Chondrocyte (in vitro differentiated cells): Measurements from ENCODE around the gene NEDD8. TPM values are rescaled to one million over a fixed set of nuclear protein-coding genes. Genes with fewer than 3 reads are reported as not detected.

ENCODE experiments used
- DNase-seq: peaks from one replicate; pipeline ENCODE4 v3.0.0; 2021; ENCODE audit warnings: mixed read lengths, low spot score
- H3K27ac Mint-ChIP-seq: one replicate; pipeline ENCODE4 v1.8.0; 2021; ENCODE audit warnings: mild to moderate bottlenecking, moderate library complexity, mixed read lengths; ENCODE audit not compliant: unreplicated experiment
- H3K27me3 Mint-ChIP-seq: 2 replicates; pipeline ENCODE4 v1.8.0; 2021; ENCODE audit warnings: low read depth, mixed read lengths
- H3K36me3 Mint-ChIP-seq: 2 replicates; pipeline ENCODE4 v1.8.0; 2021; ENCODE audit warnings: low read depth, mixed read lengths
- H3K4me1 Mint-ChIP-seq: 2 replicates; pipeline ENCODE4 v1.8.0; 2021; ENCODE audit warnings: low read depth, mild to moderate bottlenecking, mixed read lengths
- H3K4me3 Mint-ChIP-seq: one replicate; pipeline ENCODE4 v1.8.0; 2021; ENCODE audit warnings: mild to moderate bottlenecking, moderate library complexity, mixed read lengths; ENCODE audit not compliant: unreplicated experiment
- H3K9me3 Mint-ChIP-seq: 2 replicates; pipeline ENCODE4 v1.8.0; 2021; ENCODE audit warnings: low read depth, mixed read lengths
- total RNA-seq: library from RNA; stranded (reverse); gene quantifications from 3 replicates; pipeline ENCODE4 v1.2.1, GENCODE V29; 2021
- TF ChIP-seq, protein P1 (sequence below): fragments of 200-600 bp; sonication (generic); IDR thresholded peaks from 2 replicates; pipeline ENCODE4 v1.5.0; 2021; ENCODE audit warnings: antibody characterized with exemption, mild to moderate bottlenecking, moderate library complexity

The NEDD8 gene
- total RNA-seq, 1 donor from 2014 or later = 154 TPM

DNA sequence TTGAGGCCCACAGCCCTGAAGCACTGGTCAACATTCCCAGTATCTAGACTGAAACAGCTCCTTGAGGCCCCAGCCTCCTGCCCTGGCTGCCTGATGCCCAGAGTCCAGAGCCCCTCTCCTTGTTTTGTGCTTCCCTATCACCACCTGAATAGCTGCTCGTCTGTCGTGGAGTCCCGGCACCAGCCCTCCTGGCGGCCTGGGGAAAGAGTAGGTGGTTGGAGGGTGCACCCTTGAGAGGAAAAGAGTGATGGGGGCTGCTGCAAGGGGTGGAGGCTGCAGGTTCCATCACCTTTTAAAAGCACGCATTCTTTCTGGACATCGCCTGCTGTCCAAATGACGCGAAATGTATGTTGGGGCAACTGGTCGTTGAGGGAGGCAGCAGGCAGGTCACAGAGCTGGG, 36.1 kb upstream of the NEDD8 start:
- TF ChIP-seq, protein P1, sequence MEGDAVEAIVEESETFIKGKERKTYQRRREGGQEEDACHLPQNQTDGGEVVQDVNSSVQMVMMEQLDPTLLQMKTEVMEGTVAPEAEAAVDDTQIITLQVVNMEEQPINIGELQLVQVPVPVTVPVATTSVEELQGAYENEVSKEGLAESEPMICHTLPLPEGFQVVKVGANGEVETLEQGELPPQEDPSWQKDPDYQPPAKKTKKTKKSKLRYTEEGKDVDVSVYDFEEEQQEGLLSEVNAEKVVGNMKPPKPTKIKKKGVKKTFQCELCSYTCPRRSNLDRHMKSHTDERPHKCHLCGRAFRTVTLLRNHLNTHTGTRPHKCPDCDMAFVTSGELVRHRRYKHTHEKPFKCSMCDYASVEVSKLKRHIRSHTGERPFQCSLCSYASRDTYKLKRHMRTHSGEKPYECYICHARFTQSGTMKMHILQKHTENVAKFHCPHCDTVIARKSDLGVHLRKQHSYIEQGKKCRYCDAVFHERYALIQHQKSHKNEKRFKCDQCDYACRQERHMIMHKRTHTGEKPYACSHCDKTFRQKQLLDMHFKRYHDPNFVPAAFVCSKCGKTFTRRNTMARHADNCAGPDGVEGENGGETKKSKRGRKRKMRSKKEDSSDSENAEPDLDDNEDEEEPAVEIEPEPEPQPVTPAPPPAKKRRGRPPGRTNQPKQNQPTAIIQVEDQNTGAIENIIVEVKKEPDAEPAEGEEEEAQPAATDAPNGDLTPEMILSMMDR = no peak
- Mint-ChIP-seq H3K4me3 (no peak overlapping the region), H3K27ac (no peak overlapping the region), H3K36me3 (peaks cover 14% of the 10 kb centered on the region), H3K9me3 (no peaks in the 10 kb centered on the region), H3K4me1 (peaks cover 16% of the 10 kb centered on the region), H3K27me3 (no peaks in the 10 kb centered on the region)
- DNase-seq = peak; percentile 65

DNA sequence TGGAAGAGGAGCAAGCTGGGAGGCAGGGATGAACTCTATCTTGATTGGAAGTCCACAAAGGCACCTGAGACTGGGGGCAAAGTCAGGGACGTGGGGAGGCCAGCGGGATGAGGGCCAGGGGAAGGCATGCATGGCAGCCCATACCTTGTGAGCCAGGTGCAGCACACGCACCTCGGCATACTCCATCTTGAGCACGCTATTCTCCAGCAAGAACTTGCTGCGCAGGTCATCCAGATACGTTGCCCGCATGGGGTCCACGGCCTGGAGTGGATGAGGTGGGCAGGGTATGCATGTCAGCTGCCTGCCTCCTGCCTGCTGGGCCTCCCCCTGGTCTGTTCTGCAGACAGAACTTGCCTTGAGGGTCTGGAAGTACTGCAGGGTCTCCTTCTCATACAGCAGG, 35.3 kb upstream of the NEDD8 start:
- no peaks in the 10 kb centered on the region for H3K9me3 Mint-ChIP-seq
- peak; percentile 81 for DNase-seq
- no peak overlapping the region for H3K4me3 Mint-ChIP-seq

DNA sequence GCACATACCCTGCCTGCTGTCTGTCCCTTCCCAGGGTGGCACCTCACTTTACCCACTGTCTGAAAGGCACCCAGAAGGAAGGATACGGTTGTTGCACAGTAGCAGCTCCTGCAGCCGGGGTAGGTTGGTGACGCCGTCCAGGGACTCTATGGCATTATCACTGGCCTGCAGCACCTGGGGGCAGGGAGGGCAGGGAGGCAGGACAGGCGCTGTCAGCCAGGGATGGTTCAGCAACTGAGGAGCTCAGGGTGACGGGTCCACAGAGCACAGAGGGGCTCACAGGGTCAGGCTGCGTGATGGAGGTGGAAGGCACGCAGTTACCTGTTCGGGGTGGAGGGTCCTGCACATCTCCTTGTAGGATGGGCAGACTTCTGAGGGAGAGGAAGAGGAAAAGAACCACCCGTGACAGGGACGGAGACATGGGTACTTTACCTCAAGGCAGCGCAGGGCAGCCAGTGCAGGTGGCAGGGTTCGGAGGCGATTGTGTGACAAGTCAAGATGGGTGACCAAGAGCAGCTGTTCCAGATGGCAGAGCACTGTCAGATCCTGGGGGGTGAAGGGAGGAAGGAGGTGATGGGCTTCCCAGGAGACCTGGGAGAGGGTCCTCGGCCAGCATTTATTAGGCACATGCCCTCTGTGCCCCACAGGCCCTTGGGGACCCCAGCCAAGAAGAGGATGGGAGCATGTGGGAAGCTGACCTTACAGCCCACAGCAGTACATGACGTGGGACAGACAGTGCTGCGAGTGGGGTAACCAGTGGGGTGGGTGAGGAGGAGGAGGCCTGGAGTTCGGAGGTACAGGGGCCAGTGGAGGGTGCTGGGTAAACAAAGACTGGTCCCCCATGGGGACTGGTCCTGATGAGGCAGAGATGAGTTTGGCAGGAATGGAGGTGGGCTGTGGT, 34.4 kb upstream of the NEDD8 start:
- Mint-ChIP-seq H3K9me3 (no peaks in the 10 kb centered on the region), H3K27me3 (no peaks in the 10 kb centered on the region), H3K36me3 (peaks cover 14% of the 10 kb centered on the region), H3K27ac (no peak overlapping the region), H3K4me1 (peaks cover 5% of the 10 kb centered on the region), H3K4me3 (no peak overlapping the region)
- TF ChIP-seq, protein P1 = no peak
- peak; percentile 85 for DNase-seq

More for the DNA sequence above, 35.3 kb upstream of the NEDD8 start:
- H3K27ac Mint-ChIP-seq = no peak overlapping the region
- H3K4me1 Mint-ChIP-seq = peaks cover 15% of the 10 kb centered on the region
- peaks cover 14% of the 10 kb centered on the region for H3K36me3 Mint-ChIP-seq
- H3K27me3 Mint-ChIP-seq = no peaks in the 10 kb centered on the region
- TF ChIP-seq, protein P1 = no peak

DNA sequence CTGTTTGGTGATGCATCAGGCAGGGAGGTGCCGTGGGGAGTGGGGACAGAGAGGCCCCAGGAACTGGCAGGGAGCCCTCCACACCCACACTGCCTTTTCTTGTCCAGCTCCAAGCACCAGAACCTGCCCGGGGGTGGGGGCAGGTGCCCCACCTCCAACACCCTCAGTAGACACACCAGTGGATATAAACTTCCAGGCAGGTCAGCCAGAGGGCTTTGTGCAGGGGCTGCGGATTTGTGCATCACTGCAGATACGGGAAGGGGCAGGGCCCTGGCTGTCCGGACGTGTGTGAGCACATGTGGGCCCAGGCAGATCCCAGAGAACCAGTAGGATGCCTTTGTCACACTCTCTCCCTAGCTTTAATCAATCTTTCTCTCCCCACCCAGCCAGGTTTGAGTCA, 32.1 kb upstream of the NEDD8 start:
- TF ChIP-seq, protein P1 = no peak
- Mint-ChIP-seq H3K27me3 (no peaks in the 10 kb centered on the region), H3K9me3 (no peaks in the 10 kb centered on the region), H3K4me1 (peaks cover 6% of the 10 kb centered on the region), H3K27ac (no peak overlapping the region), H3K36me3 (peaks cover 14% of the 10 kb centered on the region), H3K4me3 (no peak overlapping the region)
- DNase-seq = no peak

DNA sequence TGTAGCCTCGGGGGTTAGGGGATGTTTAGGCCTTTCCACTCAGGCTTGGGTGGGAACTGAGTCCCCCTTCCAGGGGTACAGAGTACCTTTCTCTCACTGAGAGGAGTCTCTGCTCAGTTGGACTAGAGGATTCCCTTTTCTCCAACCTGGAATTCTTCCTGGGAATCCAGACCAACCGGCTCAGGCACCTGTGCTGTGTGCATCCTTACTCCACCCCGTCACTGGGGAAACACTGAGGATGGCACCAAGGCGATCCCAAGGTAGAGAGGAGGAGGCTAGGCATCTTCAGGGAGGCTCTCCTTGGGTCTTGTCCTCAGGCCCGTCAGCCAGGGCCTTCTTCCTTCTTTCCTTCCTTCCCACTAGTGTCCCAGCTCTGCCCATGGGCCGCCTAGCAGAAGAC, 31.7 kb upstream of the NEDD8 start:
- no peaks in the 10 kb centered on the region for H3K9me3 Mint-ChIP-seq
- DNase-seq = no peak
- peaks cover 14% of the 10 kb centered on the region for H3K36me3 Mint-ChIP-seq
- peaks cover 10% of the 10 kb centered on the region for H3K4me1 Mint-ChIP-seq
- TF ChIP-seq, protein P1 = no peak
- H3K27me3 Mint-ChIP-seq = no peaks in the 10 kb centered on the region
- H3K4me3 Mint-ChIP-seq = no peak overlapping the region
- no peak overlapping the region for H3K27ac Mint-ChIP-seq
